ENCODE data around the gene WDR27. TPM values are rescaled to one million over a fixed set of nuclear protein-coding genes. Genes with fewer than 3 reads are reported as not detected.
"Not testable (repeated sequence)": the region's sequence is repeated elsewhere in the genome, so short reads cannot be mapped to it uniquely, and the experiment has no call there.

Gene WDR27
- total RNA-seq, 4 donors from 2014 or later = 23.1 to 101 (median 75.8) TPM

DNA sequence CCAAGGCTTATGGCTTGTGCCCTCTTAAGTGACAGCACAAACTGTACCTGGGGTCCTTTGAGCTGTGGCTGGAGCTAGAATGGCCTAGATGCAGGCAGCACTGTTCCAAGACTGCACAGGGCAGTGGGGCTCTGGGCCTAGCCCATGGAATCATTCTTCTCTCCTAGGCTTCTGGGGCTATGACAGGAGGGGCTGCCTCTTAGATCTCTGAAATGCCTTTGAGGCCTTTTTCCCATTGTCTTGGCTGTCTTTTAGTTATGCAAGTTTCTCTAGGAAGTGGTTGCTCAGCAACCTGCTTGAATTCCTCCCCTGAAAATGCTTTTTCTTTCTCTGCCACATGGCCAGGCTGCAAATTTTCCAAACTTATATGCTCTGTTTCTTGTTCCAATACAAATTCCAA lies 183.4 kb downstream of the WDR27 start:
- no peaks in the 10 kb centered on the region for H3K27me3 ChIP-seq
- no peak for DNase-seq
- no peak overlapping the region for H3K27ac ChIP-seq
- peaks cover 0 to 5% (median 0%) of the 10 kb centered on the region in 4 donors for H3K9me3 ChIP-seq
- no peaks in the 10 kb centered on the region for H3K4me1 ChIP-seq
- no peak overlapping the region for H3K4me3 ChIP-seq
- no peaks in the 10 kb centered on the region for H3K36me3 ChIP-seq
- TF ChIP-seq POLR2A (IDR thresholded peaks at IDR 0.05) = no peak
- TF ChIP-seq, protein P1, sequence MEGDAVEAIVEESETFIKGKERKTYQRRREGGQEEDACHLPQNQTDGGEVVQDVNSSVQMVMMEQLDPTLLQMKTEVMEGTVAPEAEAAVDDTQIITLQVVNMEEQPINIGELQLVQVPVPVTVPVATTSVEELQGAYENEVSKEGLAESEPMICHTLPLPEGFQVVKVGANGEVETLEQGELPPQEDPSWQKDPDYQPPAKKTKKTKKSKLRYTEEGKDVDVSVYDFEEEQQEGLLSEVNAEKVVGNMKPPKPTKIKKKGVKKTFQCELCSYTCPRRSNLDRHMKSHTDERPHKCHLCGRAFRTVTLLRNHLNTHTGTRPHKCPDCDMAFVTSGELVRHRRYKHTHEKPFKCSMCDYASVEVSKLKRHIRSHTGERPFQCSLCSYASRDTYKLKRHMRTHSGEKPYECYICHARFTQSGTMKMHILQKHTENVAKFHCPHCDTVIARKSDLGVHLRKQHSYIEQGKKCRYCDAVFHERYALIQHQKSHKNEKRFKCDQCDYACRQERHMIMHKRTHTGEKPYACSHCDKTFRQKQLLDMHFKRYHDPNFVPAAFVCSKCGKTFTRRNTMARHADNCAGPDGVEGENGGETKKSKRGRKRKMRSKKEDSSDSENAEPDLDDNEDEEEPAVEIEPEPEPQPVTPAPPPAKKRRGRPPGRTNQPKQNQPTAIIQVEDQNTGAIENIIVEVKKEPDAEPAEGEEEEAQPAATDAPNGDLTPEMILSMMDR (IDR thresholded peaks at IDR 0.05) = no peak

DNA sequence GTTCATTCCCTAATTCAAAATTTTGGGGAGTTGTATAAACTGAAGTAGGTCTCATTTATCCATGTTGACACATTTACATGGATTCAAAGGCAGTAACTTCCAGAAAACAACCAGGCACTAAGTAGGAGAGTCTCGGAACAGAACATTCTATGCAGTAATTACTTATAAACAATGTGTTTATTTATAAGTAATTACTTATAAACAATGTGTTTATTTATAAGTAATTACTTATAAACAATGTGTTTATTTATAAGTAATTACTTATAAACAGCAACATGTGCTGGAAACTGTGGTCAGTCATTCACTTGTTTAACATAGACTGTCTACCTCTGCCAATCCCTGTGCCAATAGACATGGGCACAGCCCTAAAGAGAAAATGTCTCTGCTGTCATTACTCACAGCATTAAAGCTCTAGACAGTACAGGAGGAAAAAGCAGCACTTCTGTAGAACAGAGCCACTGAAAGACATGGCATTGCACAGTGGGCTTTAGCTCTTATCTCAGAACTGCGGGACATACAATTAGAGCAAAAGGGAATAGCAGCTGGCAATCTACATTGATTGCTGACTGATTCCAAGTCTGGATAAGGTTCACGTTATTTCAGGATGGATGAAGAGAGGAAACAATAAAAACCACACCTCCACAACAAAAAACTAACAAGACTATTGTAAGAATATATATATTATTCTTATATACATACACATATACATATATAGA lies 188.2 kb downstream of the WDR27 start:
- H3K27ac ChIP-seq = peak overlapping the region in 1 of 4 donors; percentile 43
- H3K4me1 ChIP-seq = no peaks in the 10 kb centered on the region
- H3K4me3 ChIP-seq = no peak overlapping the region
- H3K36me3 ChIP-seq = no peaks in the 10 kb centered on the region
- H3K27me3 ChIP-seq = no peaks in the 10 kb centered on the region
- TF ChIP-seq, protein P1 (IDR thresholded peaks at IDR 0.05) = no peak
- TF ChIP-seq POLR2A (IDR thresholded peaks at IDR 0.05) = no peak
- peaks cover 0 to 5% (median 0%) of the 10 kb centered on the region in 4 donors for H3K9me3 ChIP-seq
- DNase-seq = no peak

DNA sequence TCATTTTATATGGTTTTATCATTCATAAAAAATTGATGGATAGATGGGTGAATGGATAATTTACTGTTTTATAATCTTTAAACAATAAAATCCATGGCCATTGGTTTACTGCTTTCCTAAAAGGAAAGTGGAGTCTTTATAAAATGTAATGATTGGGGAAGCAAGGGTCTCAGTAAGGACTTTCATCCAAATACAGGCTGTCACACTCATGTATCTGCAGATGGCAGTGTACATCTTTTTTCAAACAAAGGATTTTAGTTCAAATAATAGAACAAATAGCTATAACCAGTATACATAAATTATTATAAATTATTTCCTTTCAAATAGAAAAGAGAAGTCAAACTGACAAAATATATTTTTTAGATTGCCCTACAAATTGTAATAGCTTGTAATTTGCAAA lies 190.0 kb downstream of the WDR27 start:
- not testable (repeated sequence) for H3K27me3 ChIP-seq, DNase-seq, H3K27ac ChIP-seq, H3K4me1 ChIP-seq, H3K4me3 ChIP-seq, H3K9me3 ChIP-seq, H3K36me3 ChIP-seq

DNA sequence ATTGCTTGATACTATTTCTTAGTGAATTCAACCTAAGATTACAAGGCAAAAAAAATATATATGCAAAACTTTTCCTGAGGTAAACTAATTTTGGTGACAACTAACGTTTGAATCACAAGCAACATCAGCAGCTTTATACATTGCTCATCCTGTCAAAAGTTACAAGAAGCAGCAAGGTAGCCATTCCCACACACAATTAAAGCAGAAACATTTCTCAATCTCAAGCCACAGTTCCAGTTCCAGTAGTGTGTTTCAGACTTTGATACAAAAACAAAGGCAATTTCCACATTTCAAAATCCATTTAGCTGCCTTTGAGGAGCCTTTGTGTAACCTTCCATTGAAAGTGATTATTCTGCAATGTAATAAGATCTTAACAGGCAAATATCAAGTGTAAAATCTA lies 191.0 kb downstream of the WDR27 start:
- no peak overlapping the region for H3K27ac ChIP-seq
- no peaks in the 10 kb centered on the region for H3K9me3 ChIP-seq
- H3K4me1 ChIP-seq = no peaks in the 10 kb centered on the region
- TF ChIP-seq POLR2A (IDR thresholded peaks at IDR 0.05) = no peak
- TF ChIP-seq, protein P1 (IDR thresholded peaks at IDR 0.05) = no peak
- H3K27me3 ChIP-seq = no peaks in the 10 kb centered on the region
- no peak for DNase-seq
- no peak overlapping the region for H3K4me3 ChIP-seq
- H3K36me3 ChIP-seq = no peaks in the 10 kb centered on the region

DNA sequence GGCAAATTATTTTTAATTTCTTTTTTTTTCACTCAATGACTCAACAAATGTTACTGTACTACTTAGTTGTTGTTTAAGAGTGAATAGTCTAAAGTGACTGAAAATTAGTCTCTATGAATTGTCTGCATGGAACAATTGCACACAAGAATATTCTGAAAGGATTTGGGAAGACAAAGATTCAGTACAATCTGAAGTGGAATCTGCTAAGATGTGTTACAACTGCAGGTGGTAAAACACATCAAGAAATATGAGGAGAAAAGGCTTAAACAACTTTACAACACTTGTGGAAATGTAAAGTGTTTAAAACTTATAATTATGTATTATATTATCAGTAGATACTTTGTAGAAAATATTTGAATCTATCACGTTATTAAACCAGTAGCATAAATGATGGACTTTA lies 193.4 kb downstream of the WDR27 start:
- no peaks in the 10 kb centered on the region for H3K9me3 ChIP-seq

DNA sequence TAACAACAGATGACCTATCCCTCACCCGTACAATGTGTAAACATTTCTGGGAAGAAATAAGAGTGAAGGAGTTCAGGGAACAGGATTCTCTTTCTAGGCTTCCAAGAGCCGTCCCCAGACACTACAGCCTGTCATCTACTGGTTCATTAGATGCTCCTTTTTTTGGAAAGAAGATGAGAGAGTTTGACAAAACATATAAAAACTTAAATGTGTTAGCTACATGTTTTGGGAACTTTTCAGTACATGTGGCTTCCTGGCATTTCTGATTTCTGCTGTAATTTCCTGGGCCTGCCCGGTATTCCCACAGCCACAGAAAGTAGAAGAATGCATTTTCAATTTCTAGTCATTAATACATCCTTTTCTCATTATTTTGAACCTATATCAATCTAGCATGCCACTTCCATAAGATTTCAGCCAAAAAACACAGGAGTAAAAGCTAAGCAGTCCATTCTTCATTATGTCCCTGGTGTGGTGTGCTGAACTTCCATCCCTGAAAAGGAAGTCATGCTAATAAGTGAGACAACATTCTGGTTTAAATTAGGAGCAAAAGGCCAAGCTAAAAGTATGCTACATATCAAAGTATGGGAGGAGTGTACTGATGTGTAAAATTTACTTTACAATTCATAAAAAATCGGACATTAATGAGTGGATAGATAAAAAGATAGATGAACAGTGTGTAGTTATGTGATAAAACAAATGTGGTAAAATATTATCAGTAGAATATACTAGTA lies 198.2 kb downstream of the WDR27 start:
- H3K36me3 ChIP-seq = no peaks in the 10 kb centered on the region
- H3K27me3 ChIP-seq = no peaks in the 10 kb centered on the region
- no peaks in the 10 kb centered on the region for H3K9me3 ChIP-seq
- no peak for TF ChIP-seq POLR2A (IDR thresholded peaks at IDR 0.05)
- no peak overlapping the region for H3K4me3 ChIP-seq
- DNase-seq = no peak
- H3K27ac ChIP-seq = no peak overlapping the region
- no peaks in the 10 kb centered on the region for H3K4me1 ChIP-seq

More for the DNA sequence above, 193.4 kb downstream of the WDR27 start:
- H3K4me1 ChIP-seq = no peaks in the 10 kb centered on the region
- H3K27me3 ChIP-seq = no peaks in the 10 kb centered on the region
- TF ChIP-seq POLR2A (IDR thresholded peaks at IDR 0.05) = no peak
- TF ChIP-seq, protein P1 (IDR thresholded peaks at IDR 0.05) = no peak
- no peak overlapping the region for H3K27ac ChIP-seq
- DNase-seq = no peak
- no peak overlapping the region for H3K4me3 ChIP-seq
- H3K36me3 ChIP-seq = no peaks in the 10 kb centered on the region
